AG08395 (cell line): ENCODE data around the gene FUCA1.
"Not testable (repeated sequence)": the region's sequence is repeated elsewhere in the genome, so short reads cannot be mapped to it uniquely, and the experiment has no call there.

Source experiments
- DNase-seq: peaks from one replicate; pipeline ENCODE4 v3.0.0; 2012; ENCODE audit warnings: mixed read lengths, low spot score

FUCA1 gene

DNA sequence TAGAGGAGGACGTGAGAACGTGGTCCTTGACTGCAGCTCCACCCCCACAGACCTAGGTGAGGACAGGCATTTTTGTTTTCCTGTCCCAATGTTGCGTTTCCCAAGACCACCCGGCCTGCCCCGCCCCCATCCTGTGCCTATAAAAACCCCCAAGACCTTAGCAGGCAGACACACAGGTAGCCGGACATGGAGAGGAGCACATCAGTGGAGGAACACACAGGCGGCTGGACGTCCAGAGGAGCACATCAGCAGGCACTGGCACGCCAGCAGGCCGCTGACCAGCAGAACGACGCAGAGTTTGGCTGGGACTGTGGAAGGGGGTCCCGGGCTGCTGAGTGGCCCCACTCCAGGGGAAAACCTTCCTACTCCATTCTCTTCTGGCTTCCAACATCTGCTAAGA is 30.2 kb downstream of the FUCA1 start:
- no peak for DNase-seq

DNA sequence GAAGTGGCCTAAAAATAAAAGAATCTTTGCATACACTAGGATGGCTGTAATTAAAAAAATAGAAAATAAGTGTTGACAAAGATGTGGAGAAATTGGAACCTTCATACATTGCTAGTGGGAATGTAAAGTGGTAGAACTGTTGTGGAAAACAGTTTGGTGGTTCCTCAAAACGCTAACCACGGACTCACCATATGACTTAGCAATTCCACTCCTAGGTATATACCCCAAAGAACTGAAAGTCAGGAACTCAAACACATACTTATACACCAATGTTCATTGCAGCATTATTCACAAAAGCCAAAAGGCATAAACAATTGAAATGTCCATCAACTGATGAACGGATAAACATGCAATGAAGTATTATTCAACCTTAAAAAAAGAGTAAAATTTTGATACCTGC is 32.1 kb downstream of the FUCA1 start:
- no peak for DNase-seq

DNA sequence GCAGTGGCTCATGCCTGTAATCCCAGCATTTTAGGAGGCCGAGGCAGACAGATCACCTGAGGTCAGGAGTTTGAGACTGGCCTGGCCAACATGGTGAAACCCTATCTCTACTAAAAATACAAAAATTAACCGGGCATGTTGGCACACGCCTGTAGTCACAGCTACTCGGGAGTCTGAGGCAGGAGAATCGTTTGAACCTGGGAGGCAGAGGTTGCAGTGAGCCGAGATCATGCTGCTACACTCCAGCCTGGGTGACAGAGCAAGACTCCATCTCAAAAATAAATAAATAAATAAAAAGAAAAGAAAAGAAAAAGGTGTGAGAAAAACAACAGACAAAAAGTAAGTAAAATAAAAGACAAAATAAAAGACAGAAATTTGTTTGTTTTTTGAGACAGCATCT is 33.9 kb downstream of the FUCA1 start:
- not testable (repeated sequence) for DNase-seq

DNA sequence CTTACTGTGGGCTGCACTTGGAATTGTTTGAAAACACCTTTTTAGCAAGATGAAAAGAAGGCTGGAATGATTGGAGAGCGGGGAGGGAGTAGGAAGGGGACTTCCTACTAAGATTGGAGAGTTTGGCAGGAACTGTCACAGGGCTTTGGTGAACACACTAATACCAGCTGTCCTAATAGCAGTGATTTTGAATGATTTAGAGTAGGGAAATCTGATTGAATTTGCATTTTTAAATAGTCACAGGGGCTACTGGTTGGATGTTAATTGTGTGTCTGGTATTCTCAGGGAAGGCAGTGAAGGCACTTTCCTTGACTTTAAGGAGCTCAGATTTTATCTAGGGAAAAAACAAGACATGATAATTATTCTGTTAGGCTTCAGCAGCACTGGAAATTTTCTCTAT is 40.4 kb downstream of the FUCA1 start:
- no peak for DNase-seq

DNA sequence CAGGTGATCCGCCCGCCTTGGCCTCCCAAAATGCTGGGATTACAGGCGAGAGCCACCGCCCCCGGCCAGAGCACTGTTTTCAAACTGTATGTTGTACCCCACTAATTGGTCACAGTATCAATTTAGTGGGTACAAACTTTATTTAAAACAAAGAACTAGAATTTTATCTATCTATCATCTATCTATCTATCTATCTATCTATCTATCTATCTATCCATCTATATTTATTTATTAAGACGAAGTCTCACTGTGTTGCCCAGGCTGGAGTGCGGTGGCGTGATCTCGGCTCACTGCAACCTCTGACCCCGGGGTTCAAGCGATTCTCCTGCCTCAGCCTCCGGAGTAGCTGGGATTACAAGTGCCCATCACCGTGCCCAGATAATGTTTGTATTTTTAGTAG is 41.5 kb downstream of the FUCA1 start:
- not testable (repeated sequence) for DNase-seq

DNA sequence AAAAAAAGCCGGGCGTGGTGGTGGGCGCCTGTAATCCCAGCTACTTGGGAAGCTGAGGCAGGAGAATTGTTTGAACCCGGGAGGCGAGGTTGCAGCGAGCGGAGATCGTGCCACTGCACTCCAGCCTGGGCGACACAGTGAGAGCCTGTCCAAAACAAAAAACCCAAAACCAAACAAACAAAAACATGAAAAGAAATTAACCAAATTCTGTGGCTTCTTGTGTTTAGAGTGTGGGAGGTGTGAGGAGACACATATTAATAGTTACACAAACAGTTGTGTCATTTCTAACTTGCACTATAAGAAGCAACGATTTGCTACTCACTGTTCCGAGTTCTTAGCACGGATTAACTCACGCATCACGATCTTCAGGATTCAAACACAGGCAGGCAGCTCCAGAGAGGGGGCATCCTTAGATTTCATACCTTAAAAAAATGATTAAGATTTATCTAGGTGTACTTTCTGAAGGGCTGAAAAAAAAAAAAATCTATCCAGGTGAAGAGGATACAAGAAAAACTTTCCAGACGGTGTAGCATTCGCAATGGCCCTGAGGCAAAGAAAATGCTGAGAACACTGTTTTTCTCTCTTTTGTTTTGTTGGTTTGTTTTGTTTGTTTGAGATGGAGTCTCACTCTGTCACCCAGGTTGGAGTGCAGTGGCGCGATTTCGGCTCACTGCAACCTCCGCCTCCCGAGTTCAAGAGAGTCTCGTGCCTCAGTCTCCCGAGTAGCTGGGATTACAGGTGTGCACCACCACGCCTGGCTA is 42.1 kb downstream of the FUCA1 start:
- DNase-seq = no peak

DNA sequence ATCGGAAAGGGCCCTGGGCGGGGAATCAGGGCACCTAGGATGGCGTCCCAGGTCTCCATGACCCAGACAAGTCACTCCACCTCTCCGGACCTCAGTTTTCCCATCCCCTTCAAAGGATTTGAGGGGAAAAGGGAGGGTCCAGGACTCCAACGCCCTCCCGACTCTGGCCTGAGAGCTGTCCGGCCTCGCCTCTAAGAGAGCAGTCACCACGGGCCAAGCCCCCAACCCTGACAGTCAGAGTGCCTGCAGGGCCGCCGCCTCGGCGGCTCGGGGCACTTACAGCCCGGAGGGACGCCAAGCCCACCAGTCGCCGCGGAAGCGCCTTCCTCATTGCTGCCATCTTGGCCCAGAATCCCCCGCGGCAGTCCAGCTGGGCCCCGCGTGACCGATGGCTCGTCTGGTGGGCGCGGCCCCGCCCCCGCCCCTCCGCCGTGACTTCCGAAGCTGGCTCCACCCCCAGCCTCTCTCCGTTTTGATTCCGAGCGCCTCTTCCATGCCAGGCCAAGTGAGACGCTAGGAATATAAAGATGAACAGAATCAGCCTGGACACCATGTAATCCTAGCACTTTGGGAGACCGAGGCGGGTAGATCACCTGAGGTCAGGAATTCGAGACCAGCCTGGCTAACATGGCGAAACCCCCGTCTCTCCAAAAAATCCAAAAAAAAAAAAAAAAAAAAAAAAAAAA is 42.9 kb downstream of the FUCA1 start, which contains the start of gene HMGCL:
TSS of gene HMGCL (minus strand) at position 354 of the 686 bp plus-strand sequence. CDS start at position 340, 14 bp downstream.
- DNase-seq = peak; percentile 97

DNA sequence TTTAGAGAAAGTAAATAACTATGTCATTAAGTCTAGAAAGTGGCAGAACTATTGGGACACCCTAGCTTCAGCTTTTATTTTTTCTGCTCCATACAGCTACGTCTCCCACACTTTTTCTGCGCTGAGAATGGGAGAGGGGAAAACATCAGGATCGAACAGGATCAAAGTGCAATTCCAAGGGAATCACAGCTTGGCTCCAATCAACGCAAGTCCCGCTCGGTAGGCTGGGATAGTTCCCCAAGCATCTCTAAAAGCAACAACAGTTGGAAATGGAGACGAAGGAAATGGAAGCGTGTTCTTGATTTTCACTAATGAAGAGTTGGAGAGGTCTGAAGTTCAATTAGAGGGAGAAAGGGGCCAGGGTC is 43.4 kb downstream of the FUCA1 start:
- DNase-seq = peak; percentile 10

DNA sequence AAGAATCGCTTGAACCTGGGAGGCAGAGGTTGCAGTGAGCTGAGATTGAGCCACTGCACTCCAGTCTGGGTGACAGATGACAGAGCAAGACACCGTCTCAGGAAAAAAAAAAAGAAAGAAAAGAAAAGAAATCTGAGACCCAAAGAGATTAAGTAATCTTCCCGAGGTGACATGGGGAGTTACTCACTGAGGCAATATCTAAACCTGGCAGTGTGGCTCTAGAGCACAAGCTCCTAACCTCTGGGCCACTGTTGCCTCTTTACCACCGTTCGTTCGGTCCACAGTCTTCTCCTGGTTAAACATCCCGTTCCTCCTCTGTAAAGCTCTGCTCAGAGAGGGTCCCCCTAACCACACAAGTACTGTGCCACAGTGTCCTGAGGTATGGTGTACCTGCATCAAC is 44.3 kb downstream of the FUCA1 start:
- DNase-seq = no peak

DNA sequence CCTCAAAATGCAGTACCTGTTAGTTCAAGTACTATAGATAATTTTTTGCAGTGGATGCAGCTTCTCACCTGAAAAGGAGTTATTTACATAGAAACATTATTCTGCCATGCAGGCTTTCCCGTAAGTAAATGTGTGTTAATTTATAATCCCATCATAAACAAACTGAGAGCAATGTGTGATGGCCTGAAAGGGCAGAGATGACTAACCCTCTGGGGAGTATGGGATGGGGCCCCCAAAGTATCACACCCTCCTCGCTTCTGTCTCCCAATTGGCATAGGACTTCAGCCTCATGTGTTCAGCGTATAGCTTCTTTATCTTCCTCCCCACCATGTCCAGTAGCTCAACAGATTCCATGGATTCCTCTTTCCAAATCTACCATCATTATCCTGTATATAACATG is 50.5 kb downstream of the FUCA1 start:
- DNase-seq = no peak

DNA sequence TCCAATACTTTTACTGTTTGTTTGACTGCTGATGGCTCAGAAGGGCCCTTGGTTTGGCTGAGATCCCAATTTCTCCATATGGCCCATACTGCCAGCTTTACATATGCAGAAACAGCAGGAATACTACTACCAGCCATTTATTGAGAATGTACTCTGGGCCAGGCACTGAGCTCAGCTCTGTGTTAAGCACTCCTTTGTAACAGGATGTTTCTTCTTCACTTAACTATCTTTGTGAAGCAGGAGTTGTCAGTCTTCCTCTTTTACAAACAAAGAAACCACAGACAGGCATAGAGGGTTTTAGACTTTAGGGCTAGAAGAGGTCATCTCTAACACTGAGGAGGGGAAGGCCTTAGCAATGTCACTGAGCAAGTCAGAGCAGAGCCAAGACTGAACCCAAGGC is 51.2 kb downstream of the FUCA1 start:
- DNase-seq = no peak

DNA sequence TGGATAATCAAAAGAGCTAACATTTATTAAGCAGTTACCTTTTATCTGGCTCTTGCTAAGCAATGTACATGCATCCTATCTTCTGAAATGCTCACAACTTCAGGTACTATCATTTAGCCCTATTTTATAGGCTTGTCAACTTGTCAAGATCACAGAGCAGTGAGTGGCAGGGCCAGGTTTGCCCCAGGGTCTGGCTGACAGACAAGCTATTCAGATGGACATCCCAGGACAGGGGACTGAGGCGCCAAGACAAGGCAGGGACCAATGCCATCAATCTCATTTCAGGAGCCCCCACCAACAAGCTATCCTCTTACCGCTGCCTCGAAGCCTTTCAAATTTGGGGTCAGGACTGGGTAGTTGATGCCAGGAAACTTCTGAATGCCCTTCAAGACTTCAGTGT is 51.7 kb downstream of the FUCA1 start:
- no peak for DNase-seq

DNA sequence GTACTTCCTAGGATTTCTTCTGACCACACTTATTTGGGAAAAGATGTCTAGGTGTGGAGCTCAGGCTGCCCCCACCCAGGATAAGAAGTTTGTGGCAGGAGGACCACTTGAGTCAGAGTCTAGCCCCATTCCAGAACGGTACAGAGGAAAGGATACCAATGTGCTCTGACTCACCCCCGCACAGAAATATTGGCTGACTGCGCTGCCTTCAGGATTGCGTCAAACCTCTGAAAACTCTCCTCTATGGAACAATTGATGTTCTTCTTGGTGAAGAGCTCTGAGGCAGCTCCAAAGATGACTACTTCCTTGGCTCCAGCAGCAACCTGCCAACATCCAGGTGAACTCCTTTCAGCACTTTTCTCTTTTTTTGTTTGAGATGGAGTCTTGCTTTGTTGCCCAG is 54.1 kb downstream of the FUCA1 start:
- no peak for DNase-seq

DNA sequence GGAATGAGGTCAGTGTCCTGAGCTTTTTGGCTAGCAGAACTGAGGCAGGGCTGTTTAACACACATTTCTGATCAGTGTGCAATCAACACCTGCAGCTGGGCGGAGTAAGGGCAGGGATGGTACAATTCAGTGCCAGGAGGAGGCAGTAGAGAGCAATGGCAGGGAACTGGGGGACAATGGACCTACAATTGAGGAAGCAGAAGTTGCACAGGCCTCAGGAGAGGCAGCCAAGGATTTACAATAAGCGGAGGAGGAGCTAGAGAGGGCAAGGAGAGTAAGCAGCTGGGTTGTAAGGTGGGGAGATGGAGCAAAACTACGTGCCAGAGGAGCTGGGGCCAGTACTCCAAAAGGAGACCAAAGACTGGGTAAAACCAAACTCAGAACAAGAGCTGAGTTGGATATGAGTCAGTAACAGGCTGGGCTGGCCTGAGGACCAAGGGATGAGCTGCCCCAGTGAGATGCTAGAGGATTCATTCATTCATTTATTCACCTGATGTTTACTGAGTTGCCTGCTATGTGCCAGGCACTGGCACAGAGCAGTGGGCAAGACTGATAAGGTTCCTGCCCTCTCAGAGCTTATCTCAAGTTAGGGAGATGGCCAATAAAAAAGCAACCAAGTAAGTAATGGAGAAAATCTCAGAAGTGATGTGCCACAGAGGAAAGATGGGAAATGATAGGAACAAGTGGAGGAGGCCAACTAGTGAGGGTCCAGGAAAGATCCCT is 57.1 kb downstream of the FUCA1 start:
- peak; percentile 40 for DNase-seq

DNA sequence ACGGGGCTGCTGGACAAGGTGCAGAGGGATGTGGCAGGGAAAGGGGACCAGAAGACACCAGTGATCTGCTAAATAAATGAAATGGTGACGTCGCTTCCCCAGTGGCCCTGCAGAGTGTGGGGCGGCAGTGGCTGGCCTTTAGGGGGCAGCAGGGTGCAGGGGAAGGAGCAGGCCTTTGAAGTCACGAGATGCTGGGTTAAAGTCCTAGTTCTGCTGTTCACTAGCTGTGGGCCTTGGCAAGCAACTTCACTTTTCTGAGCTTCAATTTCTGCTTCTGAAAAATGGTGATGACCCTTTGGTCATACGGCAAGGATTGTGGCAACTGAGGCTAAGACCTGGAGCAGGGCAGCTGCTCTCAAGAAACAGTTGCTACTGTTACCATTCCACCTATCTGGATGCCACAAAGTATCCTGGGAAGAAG is 58.3 kb downstream of the FUCA1 start:
- DNase-seq = peak; percentile 80

DNA sequence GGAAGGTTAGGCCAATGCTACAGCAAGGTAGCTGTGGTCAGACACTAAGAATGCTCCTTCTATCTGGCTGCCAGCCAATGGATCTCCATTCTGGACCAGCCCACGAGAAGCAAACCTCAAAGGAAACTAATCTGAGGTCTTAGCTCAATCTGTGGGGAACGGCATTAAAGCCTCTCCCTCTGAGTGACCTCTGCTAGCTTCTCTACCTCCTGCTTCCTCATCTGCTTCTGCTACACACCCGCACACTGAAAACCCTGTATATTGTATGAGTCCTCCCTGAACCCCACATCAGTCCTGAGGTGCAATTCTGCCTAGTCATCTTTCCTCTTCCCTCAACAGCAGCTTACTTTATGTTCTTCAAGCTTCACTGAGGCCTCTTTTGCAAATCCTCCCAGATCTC is 60.6 kb downstream of the FUCA1 start:
- no peak for DNase-seq

DNA sequence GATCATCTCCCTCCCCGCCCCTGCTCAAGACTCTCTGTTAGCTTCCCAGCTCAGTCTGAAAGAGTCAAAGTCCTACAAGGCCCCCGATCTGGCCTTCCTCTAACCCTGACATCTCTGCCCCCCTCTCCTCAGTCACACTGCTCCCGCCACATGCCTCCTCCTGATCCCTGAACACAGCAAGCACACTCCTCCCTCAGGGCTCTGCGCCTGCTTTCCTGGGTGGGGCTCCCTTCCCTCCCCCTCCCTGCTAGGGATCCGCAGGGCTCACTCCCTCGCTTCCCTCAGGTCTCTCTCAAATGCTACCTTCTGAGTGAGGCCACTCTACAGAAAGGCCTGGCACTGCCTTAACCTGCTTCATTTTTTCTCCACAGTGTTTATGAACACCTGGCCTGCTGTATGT is 61.8 kb downstream of the FUCA1 start:
- DNase-seq = no peak

DNA sequence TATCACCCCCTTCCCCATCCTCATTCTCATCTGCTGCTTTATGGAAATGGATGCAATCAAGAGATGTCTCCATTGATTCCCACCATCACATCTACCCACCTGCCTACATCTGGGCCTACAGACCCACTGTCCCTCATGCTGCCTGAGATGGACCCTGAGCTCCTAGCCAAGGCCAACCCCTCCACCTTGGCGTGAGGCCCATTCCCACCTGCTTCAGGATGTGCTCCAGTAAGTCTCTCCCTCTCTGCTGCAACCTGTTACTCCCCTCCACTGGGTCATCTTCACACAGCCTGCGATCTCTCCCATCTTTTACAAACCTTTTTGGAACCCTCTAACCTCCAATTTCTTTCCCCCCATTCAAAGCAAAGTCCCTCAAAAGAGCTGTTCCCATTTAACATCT is 63.1 kb downstream of the FUCA1 start:
- no peak for DNase-seq

DNA sequence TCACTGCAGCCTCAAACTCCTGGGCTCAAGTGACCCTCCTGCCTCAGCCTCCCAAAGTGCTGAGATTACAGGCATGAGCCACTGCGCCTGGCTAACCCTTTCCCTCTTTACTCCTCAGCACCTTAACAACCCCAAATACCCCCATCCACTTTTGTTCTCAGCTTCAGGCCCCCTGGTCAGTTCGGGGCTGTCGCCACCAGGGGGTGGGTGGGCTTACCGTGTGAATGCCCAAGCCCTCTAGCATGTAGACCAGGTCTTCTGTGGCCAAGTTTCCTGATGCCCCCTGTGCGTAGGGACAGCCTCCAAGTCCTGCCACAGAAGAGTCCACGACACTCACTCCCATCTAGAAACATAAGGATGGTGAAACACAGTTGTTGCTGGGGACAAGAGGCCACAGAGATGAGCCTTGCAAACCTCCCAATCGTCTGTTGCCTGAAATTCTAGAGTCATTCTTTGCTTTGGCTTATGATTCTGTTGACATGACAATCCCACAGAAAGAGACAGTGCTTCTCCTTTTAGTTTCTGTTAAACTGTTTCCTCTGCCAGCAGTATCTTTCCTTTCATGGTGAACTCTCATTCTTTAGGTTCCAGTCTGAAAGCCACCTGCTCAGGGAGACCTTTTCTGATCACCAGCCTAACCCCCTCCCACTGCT is 63.8 kb downstream of the FUCA1 start:
- DNase-seq = no peak

DNA sequence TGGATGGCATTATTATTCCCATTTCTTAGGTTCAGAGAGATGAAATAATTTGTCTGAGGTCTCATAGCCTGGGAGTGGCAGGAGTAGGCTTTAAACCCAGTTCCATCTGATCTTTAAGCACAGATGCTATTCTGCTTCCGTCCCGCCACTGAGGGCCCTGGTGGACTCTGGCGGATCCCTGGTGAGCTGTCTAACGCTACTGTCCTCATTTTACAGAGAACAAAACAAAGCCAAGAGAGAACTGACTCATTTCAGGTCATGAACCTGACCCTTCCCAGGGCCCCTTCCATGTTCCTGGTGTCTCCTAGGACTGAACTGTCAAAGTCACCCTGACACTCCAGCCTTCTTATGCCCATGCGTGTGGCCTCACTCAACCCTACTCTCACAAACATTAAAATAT is 64.4 kb downstream of the FUCA1 start:
- no peak for DNase-seq

DNA sequence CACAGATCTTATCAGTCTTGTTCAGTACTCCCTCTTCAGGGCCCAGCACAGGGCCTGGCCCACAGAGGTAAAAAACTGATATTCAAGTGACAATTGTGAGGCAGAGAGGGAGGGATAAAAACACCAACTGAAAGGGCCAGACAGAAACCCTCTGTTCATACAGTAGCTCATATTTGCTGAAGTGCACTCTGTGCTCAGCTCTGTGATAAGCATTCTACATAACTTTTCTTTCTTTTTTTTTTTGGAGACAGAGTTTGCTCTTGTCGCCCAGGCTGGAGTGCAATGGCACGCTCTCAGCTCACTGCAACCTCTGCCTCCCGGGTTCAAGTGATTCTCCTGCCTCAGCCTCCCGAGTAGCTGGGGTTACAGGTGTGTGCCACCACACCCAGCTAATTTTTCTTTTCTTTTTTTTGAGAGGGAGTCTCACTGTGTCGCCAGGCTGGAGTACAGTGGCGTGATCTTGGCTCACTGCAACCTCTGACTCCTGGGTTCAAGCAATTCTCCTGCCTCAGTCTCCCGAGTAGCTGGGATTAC is 65.2 kb downstream of the FUCA1 start:
- DNase-seq = not testable (repeated sequence)

DNA sequence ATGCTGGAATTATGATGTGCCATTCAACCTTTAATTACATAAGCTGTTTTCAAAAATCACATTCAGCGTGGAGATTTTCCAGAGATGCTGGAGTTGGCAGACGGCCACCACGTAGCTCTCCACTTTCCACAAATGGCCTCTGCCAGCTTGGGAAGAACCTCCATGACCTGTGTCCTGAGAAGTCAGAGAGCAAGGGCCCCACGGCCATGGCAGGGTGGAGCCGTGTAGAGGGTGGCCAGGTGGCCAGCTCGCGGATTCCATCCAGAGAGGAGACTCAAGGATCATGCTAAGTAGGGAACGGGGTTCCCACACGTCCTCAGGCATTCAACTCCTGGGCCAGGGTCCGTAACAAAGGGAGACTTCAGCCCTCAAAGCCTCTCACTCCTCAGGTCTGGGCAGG is 66.2 kb downstream of the FUCA1 start:
- DNase-seq = no peak
